ENCODE measurements around the gene FAM83E. TPM values are rescaled to one million over a fixed set of nuclear protein-coding genes. Genes with fewer than 3 reads are reported as not detected.
"Not testable (repeated sequence)": the region's sequence is repeated elsewhere in the genome, so short reads cannot be mapped to it uniquely, and the experiment has no call there.

The FAM83E gene
- total RNA-seq, 4 donors from 2014 or later = 0.15 TPM; not detected in 3

GRCh38 chr19:48660852-48661710 lies 46.2 kb upstream of the FAM83E start:
- H3K27me3 ChIP-seq = no peaks in the 10 kb centered on the region
- H3K4me1 ChIP-seq = no peaks in the 10 kb centered on the region
- H3K9me3 ChIP-seq = no peaks in the 10 kb centered on the region
- peak; percentile 66 to 71 for DNase-seq
- peak; percentile 96 for ATAC-seq
- peak overlapping the region in 3 of 4 donors; percentile 40 to 63 (median 47) for H3K27ac ChIP-seq
- H3K4me3 ChIP-seq = no peak overlapping the region
- no peaks in the 10 kb centered on the region for H3K36me3 ChIP-seq
- in situ Hi-C loops (cut with MboI; ENCODE audit: low sequenced_read_pairs in 4 of 4) (no loop called here), intact Hi-C loops (cut with DNase I; ENCODE audit: low total_unique reads) (no loop called here)
- TF ChIP-seq CTCF (IDR thresholded peaks at IDR 0.05 in 4 of 5, conservative IDR thresholded peaks at IDR 0.05 in 1 of 5) (no peak), POLR2A (IDR thresholded peaks at IDR 0.05) (no peak)

GRCh38 chr19:48659768-48660167 lies 44.9 kb upstream of the FAM83E start:
- in situ Hi-C loops (cut with MboI; ENCODE audit: low sequenced_read_pairs in 4 of 4) (loop anchor here in 1 of 4 donors (10.0 kb wide), 1 partner anchor 55 kb away; the partner anchor contains the start of gene MAMSTR), intact Hi-C loops (cut with DNase I; ENCODE audit: low total_unique reads) (no loop called here)
- no peak for TF ChIP-seq POLR2A (IDR thresholded peaks at IDR 0.05)
- no peak for TF ChIP-seq CTCF (IDR thresholded peaks at IDR 0.05 in 4 of 5, conservative IDR thresholded peaks at IDR 0.05 in 1 of 5)
- Histone ChIP-seq H3K4me3 (no peak overlapping the region), H3K4me1 (no peaks in the 10 kb centered on the region), H3K36me3 (no peaks in the 10 kb centered on the region), H3K27ac (no peak overlapping the region), H3K9me3 (no peaks in the 10 kb centered on the region), H3K27me3 (no peaks in the 10 kb centered on the region)
- ATAC-seq (no peak), DNase-seq (no peak)

- H3K36me3 ChIP-seq = no peaks in the 10 kb centered on the region
- in situ Hi-C loops (cut with MboI; ENCODE audit: low sequenced_read_pairs in 4 of 4) (loop anchor here in 1 of 4 donors (10.0 kb wide), 1 partner anchor 56 kb away; the partner anchor contains the start of gene MAMSTR), intact Hi-C loops (cut with DNase I; ENCODE audit: low total_unique reads) (no loop called here)
- H3K4me3 ChIP-seq = no peak overlapping the region
- no peaks in the 10 kb centered on the region for H3K9me3 ChIP-seq
- H3K27me3 ChIP-seq = no peaks in the 10 kb centered on the region
- H3K27ac ChIP-seq = no peak overlapping the region
- TF ChIP-seq CTCF (IDR thresholded peaks at IDR 0.05 in 4 of 5, conservative IDR thresholded peaks at IDR 0.05 in 1 of 5) (no peak), POLR2A (IDR thresholded peaks at IDR 0.05) (no peak)
- H3K4me1 ChIP-seq = no peaks in the 10 kb centered on the region
- DNase-seq (no peak), ATAC-seq (no peak)
Observed at GRCh38 chr19:48658483-48658882, 43.6 kb upstream of the FAM83E start.

GRCh38 chr19:48657828-48658227 lies 43.0 kb upstream of the FAM83E start:
- H3K27me3 ChIP-seq; DNase-seq; H3K4me3 ChIP-seq; H3K9me3 ChIP-seq; H3K27ac ChIP-seq; intact Hi-C loops (cut with DNase I; ENCODE audit: low total_unique reads); H3K4me1 ChIP-seq; H3K36me3 ChIP-seq; ATAC-seq: not testable (repeated sequence)
- in situ Hi-C loops (cut with MboI; ENCODE audit: low sequenced_read_pairs in 4 of 4) = loop anchor here in 1 of 4 donors (10.0 kb wide), 1 partner anchor 57 kb away; the partner anchor contains the start of gene MAMSTR

GRCh38 chr19:48656840-48657474 lies 42.1 kb upstream of the FAM83E start:
- ATAC-seq = no peak
- H3K27me3 ChIP-seq = no peaks in the 10 kb centered on the region
- DNase-seq = no peak
- H3K27ac ChIP-seq = no peak overlapping the region
- TF ChIP-seq POLR2A (IDR thresholded peaks at IDR 0.05) (no peak), CTCF (IDR thresholded peaks at IDR 0.05 in 4 of 5, conservative IDR thresholded peaks at IDR 0.05 in 1 of 5) (no peak)
- intact Hi-C loops (cut with DNase I; ENCODE audit: low total_unique reads) = no loop called here
- H3K36me3 ChIP-seq = no peaks in the 10 kb centered on the region
- in situ Hi-C loops (cut with MboI; ENCODE audit: low sequenced_read_pairs in 4 of 4) = loop anchor here in 1 of 4 donors (10.0 kb wide), 1 partner anchor 58 kb away; the partner anchor contains the start of gene MAMSTR
- no peaks in the 10 kb centered on the region for H3K4me1 ChIP-seq
- H3K9me3 ChIP-seq = no peaks in the 10 kb centered on the region
- no peak overlapping the region for H3K4me3 ChIP-seq
